Right renal pelvis (tissue), 4 donors: ENCODE data around the gene VSTM2A. TPM values are rescaled to one million over a fixed set of nuclear protein-coding genes. Genes with fewer than 3 reads are reported as not detected.
A peak's percentile ranks its signal among the peaks of the same experiment; 100 is the strongest.
"Not testable (repeated sequence)": the region's sequence is repeated elsewhere in the genome, so short reads cannot be mapped to it uniquely, and the experiment has no call there.

Experiments
- DNase-seq, 4 donors: peaks; one replicate each; pipeline ENCODE4 v3.0.0-alpha.2; 2013; ENCODE audit warnings: low read depth in 4 of 4, low spot score in 3 of 4, missing footprints in 1 of 4
- polyA plus RNA-seq, 4 donors: library from polyadenylated mRNA; unstranded; fragments of 120-200 nt; gene quantifications; one replicate each; pipeline ENCODE4 v1.2.1, GENCODE V29; 2013; ENCODE audit not compliant: insufficient read length in 4 of 4

VSTM2A gene, protein sequence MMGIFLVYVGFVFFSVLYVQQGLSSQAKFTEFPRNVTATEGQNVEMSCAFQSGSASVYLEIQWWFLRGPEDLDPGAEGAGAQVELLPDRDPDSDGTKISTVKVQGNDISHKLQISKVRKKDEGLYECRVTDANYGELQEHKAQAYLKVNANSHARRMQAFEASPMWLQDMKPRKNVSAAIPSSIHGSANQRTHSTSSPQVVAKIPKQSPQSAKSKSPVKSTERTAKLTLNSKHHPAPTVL
- polyA plus RNA-seq: 1 to 10 TPM; 1.4 to 3.7 (median 2.9) TPM

DNA sequence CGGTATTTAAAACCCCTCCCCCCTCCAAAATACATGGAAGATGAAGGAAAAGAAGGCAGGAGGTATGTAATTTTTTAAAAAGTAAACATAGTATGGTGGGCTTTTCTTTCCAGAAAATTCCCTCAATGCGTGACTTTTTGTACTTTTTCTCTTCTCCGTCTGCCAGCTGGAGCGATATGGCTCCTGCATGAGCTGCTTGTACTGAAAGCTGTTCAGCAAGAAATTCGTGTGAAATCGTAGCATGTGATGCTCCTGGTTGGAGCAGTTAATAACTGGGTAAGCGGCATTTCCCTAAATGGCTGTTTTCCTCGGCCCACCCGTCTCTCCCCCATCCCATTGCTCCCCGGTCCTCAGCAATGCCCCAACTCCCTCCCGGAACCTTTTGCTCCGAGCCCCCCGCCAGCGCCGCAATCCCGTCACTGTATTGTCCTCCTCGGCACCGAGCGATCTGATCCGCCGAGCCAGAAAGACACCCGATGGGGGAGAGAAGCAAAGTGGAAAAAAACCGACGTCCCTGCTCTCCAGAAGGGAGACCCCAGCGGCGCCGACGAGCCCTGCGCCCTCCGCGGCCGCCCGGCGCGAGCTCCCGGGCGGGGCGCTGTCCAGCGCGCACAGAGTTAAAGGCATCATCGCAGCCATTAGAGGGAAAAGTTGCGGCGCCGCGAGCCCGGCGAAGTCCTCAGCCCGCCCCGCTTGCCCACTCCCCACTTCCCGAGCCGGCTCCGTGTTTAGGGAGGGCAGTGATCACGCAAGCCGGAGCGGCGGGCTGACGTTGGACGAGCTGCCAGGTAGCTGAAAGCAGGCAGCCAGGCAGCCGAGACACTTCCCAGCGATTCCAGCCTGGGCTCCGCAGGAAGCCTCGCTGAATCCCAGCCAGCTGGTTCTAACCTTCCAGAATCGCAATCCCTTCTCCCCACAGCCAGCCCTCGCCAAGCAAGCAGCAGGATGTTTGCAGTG lies at the start of gene VSTM2A:
Gene VSTM2A (plus strand): TSS at position 707 of the 957 bp plus-strand sequence. CDS start 356 bp downstream, outside the sequence.
- DNase-seq: peak in 1 of 4 donors; percentile 33

DNA sequence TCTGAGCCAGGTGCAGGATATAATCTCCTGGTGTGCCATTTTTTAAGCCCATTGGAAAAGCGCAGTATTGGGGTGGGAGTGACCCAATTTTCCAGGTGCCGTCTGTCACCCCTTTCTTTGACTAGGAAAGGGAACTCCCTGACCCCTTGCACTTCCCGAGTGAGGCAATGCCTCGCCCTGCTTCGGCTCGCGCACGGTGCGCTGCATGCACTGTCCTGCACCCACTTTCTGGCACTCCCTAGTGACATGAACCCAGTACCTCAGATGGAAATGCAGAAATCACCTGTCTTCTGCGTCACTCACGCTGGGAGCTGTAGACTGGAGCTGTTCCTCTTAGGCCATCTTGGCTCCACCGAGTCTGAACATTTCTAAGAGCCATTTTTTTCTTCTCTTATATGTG lies 37.6 kb upstream of the VSTM2A start:
- not testable (repeated sequence) for DNase-seq

DNA sequence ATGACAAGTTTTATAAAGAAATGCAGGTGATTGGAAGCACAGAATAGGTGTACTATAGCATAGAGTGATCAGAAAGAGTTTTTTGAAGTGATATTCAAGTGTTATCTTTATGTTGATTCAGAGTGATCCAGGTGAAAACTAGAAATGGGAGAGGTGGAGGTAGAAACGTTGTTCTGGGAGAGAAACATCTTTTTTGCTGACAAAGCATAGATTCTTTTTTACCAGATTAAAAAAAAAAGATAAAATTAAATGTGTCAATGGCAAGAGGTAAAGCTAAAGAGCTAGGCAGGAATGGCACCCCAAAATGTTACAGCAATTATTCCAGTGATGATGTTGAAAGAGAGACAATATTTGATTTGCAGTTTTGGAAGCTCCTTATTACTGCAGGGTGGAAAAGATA lies 12.6 kb upstream of the VSTM2A start:
- no peak for DNase-seq

DNA sequence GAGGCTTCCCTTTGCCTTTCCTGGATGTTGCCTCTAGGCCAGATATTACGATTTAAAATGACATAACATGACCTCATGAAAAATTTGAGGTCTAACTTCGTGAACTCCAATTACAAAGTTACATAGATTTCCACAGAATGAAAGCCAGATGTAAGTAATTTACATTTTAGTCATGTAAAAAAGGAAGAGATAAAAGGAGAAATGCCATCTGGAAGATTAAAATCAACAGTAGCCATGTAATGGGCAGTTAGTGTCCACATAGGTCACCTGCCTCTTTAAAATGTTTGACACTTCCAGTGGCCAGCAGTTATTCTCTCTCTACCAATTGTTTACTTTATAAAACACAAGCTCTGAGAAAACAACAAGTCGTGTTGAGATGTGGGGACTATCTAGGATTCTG lies 4.1 kb upstream of the VSTM2A start:
- no peak for DNase-seq

DNA sequence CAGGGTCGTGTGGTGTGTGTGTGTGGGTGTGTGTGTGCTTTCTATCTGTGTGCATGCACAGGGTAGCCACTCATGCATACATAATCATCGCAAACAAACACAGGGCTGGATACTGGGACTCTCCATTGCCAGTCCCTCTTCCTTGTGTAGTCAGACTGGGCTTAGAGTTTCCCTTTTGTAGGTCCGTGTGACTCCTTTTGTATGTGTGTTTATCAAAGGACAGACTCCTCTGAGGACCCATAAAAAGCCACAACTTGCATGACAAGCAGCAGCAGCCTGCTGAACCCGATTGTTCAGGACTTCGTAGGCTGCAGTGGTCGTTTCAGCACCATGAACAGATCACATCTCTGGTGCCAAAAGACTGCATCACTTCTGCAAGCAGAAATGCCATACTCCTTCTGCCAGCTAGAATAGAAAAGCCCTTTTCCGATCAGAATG lies 895 bp downstream of the VSTM2A start:
- no peak for DNase-seq

DNA sequence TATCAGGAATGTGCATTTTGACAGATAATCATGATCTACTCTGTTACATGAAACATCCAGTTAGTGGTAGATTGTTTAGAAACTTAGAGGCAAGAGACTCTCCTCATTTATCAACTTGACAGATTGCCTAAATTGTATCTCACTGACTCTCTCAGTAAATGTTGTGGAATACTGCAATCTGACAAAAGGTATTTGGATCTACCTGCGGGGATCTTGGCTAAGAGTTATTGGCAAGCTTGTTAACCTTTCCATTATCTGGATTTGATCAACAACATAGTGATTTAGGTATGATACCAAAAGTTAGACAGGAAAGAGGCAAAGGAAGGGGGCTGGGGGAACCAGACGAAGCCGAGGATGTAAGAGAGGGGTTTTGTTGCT lies 2.0 kb downstream of the VSTM2A start:
- no peak for DNase-seq

DNA sequence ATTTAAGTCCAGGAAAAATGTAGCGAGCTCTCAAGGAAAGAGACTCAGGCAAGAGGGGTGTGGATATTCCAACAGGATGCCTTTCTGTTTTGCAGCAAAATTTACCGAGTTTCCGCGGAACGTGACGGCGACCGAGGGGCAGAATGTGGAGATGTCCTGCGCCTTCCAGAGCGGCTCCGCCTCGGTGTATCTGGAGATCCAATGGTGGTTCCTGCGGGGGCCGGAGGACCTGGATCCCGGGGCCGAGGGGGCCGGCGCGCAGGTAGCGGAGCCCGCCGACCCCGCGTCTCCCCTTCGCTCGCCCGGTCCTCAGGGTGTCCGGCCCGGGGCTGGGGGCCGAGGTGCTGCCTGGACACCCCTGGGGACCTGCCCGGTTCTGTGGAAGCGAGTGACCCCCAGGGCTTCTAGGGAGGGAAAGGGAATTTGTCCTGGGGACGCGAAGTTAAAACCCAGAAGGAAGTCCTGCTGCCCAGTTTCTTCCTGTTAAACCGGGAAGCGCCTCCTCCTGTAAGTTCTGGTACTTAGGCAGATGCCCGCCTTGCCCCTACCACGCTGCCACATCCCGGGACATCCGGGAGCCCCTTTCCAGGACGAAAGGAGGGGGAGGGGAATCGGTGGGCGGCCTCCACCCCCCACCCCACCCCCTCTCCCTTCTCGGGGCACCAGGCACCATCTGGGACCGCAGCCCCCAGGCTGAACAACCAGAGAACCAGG lies 2.5 kb downstream of the VSTM2A start:
- no peak for DNase-seq

DNA sequence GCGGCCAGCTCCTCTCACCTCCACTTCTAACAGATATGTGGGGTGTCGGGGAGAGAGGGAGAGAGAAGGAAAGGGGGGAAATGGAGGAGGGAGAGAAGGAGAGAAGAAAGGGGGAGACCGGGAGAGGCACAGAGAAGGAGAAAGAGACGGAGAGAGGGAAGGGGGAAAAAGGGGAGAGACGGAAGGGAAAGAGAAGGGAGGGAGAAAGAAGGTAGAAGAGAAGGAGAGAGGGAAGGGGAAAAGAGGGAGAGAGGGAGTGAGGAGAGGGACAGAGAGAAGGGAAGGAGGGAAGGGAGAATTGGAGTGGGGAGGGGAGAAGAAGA lies 3.0 kb downstream of the VSTM2A start:
- no peak for DNase-seq

DNA sequence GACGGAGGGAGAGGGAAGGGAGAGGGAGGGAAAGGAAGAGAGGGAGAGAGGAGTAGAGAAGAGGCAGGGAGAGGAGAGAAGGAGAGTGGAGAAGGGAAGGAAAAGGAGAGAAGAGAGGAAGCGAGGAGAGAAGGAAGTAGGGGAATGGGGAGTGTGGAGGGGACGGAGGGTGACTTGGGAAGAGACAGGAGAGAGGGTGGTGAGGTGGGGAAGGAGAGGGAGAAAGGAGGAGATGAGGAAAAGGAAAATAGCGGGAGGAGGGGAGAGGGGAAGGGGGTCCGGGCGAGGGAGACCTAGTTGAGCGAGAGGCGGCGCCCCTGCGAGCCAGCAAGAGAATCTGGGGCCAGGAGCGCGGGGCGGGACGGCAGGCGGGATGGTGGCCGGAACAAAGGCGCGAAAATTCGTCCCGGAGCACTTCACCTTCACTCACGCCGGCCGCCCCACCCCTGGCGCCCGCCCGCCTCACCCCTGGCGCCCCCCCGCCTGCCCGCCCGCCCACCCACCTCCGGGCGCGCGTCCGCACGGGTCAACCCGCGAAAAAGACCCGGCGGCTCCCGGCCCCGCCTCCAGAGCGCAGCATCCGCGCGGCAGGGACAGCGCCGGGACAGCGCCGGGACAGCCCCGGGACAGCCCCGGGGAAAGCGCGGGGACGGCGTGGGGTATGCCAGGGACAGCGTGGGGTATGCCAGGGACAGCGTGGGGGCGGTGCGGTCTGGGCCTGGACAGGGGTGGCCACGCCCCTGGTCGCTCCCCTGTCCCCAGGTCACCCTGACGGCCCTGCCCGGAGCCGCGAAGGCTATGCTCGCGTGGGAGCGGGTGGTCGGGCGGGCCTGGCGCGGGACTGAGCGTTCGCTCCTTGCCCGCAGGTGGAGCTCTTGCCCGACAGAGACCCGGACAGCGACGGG lies 4.2 kb downstream of the VSTM2A start:
- DNase-seq: no peak

DNA sequence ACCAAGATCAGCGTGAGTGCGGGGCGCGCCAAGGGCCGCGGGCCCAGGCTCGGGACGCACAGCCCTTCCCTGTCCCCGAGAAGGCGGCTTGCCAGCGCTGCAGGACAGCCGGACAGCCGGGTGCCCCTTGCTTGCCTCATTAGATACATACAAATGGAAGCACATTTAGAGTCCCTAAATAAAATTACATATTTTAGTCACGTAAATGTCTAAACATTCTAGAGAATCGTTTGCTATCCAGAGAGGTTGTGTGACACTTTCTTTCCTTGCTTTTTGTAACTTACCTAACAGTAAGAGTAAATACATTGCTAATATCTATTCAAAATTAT lies 4.8 kb downstream of the VSTM2A start:
- DNase-seq: no peak

DNA sequence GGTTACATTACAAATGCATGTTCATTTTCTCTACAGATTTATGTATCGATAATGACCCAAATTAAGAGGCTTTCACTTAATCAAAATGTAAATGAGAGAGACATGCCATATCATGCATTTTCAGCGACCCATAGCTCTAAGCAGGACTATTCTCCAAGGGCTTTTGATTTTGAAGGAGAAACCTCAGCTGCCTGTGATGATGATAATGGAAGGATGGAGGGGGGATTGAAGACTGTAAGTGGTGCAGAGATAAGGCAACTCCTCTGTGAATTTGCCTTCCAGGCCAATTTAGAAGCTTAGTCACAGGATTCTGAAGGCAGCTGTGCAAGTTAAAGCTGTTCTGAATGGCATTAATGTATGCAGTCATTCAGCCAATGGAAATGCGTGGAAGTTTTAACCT lies 8.3 kb downstream of the VSTM2A start:
- DNase-seq: no peak

DNA sequence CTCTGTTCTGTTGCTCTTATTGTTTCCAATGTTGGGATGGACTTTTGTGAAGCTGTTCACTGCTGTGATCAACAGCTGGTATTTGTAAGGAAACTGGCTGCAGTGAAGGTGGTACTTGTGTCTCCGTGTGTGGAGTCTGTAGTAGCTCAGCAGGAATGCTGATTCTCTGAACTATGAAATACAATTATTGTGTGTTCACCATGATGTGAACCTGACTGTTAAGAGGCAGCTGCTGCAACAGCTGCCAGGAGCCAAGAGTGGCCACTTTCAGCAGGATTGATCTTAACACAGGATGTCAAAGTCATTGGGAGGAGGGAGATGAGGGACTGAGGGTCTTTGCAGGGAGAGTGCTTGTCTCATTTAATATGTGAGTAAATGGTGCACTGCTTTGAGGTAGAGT lies 13.9 kb downstream of the VSTM2A start:
- no peak for DNase-seq

DNA sequence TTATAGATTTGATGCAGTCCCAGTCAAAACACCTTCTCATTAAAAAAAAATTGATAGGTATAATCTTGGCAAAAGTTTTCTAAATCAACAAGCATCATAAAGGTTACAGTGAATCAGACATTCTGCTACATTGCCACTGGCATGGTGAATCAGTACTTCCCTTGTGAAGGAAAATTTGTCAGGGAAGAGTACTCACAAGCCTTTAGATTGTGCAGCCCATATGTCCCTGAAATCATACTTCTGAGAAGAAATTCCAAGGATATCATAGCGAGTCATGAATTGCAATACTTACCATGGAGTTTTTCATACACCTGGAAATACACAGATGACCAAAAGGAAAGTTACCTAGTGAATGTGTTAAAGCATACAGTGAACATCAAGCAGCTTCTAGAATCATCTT lies 17.2 kb downstream of the VSTM2A start:
- no peak for DNase-seq

DNA sequence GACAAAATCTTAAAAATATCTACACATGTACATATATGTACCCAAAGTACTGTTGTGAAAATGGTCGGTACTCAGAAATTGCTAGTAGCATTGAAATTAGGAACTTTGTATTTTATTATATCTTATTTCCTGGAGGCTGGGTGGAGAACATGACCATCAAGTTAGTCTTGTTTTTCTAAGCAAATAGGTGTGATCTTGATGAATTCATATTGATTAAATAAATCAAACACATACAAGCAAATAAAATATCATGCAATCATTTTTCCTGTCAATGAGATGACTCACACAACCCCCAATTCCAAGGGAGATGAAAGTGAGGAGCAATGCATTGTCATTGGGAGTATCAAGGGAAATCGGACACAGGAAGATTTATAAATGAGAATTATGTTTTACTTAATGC lies 18.0 kb downstream of the VSTM2A start:
- DNase-seq: no peak

DNA sequence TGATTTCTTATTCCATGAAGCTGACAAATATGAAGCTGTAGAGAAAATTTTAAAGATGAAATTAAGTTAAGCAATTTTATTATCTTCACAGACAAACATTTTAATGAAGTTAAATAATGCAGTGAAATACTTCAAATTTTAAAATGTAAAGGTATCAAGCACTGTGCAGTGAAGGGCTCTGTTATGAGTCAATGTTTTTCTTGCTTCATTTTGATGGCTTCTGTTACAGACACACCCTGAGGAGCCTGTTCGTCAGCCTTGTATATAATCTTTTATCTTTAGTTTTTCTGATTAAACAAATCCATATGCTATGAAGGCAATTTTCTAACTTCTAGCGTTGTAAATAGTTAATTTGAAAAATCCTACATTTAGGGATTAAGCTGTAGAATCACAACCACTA lies 18.5 kb downstream of the VSTM2A start:
- no peak for DNase-seq

DNA sequence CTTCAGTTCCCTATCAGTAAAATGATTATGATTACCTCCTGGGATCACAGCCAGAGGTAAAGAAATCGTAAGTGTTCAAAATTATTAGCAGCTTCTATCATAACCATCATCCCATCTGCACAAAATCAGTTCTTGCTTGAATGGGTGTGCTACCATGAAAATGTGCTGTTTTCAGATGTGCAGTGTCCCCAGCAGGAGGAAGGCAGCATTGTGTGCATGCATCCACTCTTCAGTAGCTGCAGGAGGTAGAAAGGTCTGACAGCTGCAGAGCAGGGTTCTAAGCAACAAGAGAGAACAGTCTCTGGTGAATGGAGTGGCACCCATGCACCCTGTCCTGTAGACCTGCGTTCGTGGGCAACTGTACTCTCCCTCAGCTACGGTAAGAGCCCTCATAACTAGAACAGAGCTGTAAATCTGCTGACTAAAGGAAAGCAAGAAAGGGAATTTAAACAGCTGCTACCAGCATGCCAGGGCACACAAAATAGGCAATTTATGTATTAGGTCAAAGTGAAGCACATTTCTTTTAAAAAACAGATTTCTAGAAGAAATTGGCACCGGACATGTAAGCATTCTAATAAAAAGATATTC lies 21.2 kb downstream of the VSTM2A start:
- no peak for DNase-seq

DNA sequence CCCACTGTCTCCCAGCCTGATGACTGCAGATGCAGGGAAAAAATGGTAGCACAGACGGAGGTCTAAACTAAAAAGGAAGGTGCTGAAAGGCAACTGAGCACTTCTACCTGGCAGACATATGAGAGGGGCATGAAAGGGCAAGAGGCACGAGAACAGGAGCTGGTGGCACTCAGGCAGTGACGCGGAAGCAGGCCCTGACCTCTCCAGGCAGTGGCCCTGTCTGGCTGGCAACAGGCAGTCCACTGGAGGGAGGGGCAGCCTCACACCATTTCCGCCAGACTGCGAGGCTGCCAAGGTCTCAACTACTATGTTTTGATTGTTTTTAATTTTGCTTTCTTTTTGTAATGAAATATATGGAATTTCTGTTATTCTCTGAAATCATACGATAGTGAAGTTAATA lies 23.3 kb downstream of the VSTM2A start:
- no peak for DNase-seq

DNA sequence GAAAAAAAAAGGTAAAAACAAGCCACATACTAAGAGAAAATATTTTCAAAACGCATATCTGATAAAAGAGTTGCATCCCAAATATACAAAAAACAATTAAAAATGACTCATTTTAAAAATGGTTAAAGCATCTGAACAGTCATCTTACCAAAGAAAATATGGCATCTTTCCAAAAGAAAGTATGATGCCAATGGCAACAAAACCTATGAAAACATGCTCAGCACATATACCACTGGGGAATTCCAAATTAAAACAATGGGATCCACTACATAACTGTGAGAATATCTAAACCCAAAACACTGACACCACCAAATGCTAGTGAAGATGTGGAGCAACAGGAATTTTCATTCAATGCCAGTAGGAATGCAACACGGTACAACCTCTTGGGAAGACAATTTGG lies 39.3 kb downstream of the VSTM2A start:
- no peak for DNase-seq

DNA sequence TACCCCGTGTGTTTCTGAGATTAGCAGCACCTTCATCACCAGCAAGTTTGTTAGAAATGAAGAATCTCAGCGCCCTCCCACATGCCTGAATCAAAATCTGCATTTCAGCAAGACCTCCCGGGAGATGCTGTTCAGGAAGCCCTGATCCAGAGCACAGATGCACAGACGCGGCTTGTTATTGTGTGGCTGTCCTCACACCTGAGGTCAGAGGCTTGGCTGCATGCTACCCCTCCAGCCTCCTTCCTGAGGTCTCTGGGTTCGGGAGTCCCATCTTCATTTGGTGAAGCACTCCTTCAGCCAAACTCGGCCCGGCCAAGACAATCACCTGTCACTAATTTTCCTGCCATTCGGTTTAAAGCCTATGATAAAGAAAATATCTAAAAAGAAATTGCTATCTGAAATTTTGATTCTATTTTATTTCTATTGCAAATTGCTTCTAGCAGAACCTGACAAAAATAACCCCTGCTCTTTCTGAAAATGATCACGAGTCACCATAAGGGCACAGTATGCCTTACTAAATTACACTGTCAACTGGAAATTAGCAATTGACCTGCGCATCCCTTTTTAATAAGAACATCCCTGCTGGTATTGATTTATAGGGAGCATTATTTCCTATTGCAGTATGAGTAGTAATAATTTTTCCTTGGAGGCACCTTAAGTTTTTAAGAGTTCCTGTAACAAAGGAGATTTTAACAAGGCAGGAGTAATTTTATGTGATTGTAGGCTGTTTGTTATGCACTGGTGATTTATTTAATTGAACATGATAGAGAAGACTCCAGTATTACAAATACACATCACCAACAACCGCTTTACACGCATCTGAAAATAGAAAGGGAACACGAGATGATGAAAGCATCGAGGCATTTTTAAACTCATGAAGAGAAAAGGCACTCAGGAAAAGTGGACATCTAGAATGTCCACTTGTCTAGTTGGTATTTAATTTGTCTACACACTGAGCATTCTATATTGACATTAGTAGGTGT lies 49.5 kb downstream of the VSTM2A start:
- no peak for DNase-seq
